HEK293 (cell line): ENCODE measurements around the gene PSMD12.

Experiments
- AEBP2 ChIP-seq: fragments of 450-650 bp; formaldehyde crosslinking; IDR thresholded peaks from 2 replicates; pipeline ENCODE4 v1.5.1; 2016; ENCODE audit warnings: missing biosample characterization, missing genetic modification characterization, borderline replicate concordance
- TCF7L2 ChIP-seq: IDR thresholded peaks from 2 replicates; pipeline ENCODE4 v1.6.1; 2011; ENCODE audit warnings: low read depth, mild to moderate bottlenecking, inconsistent platforms, low read length, moderate library complexity, borderline replicate concordance
- ZBTB10 ChIP-seq: fragments of 450-650 bp; formaldehyde crosslinking; IDR thresholded peaks from 2 replicates; pipeline ENCODE4 v1.5.1; 2016; ENCODE audit warnings: missing biosample characterization, missing genetic modification characterization
- ZBTB26 ChIP-seq: fragments of 450-650 bp; formaldehyde crosslinking; optimal IDR thresholded peaks from 2 replicates; pipeline ENCODE3; 2016; ENCODE audit warnings: missing biosample characterization, mild to moderate bottlenecking, missing genetic modification characterization
- ZBTB6 ChIP-seq: fragments of 450-650 bp; formaldehyde crosslinking; IDR thresholded peaks from 2 replicates; pipeline ENCODE4 v1.5.1; 2017; ENCODE audit warnings: missing biosample characterization, missing genetic modification characterization
- ZBTB8A ChIP-seq: fragments of 450-650 bp; formaldehyde crosslinking; IDR thresholded peaks from 2 replicates; pipeline ENCODE4 v1.5.1; 2016; ENCODE audit warnings: missing biosample characterization, missing genetic modification characterization
- ZNF121 ChIP-seq: fragments of 450-650 bp; formaldehyde crosslinking; IDR thresholded peaks from 2 replicates; pipeline ENCODE4 v1.5.1; 2016; ENCODE audit warnings: missing biosample characterization, missing genetic modification characterization
- ZNF2 ChIP-seq: fragments of 450-650 bp; formaldehyde crosslinking; IDR thresholded peaks from 2 replicates; pipeline ENCODE4 v1.5.1; 2016; ENCODE audit warnings: missing biosample characterization, missing genetic modification characterization
- ZNF280D ChIP-seq: fragments of 450-650 bp; formaldehyde crosslinking; IDR thresholded peaks from 2 replicates; pipeline ENCODE4 v1.5.1; 2016; ENCODE audit warnings: missing biosample characterization, missing genetic modification characterization
- ZNF335 ChIP-seq: fragments of 450-650 bp; formaldehyde crosslinking; conservative IDR thresholded peaks from 2 replicates; pipeline ENCODE4 v1.5.1; 2016; ENCODE audit warnings: missing biosample characterization, missing genetic modification characterization
- ZNF341 ChIP-seq: fragments of 450-650 bp; formaldehyde crosslinking; IDR thresholded peaks from 2 replicates; pipeline ENCODE4; 2016; ENCODE audit warnings: low read depth, missing biosample characterization, missing genetic modification characterization
- ZNF391 ChIP-seq: fragments of 450-650 bp; formaldehyde crosslinking; IDR thresholded peaks from 2 replicates; pipeline ENCODE4 v1.5.1; 2016; ENCODE audit warnings: low read depth, missing biosample characterization, missing genetic modification characterization, borderline replicate concordance
- ZNF416 ChIP-seq: fragments of 450-650 bp; formaldehyde crosslinking; IDR thresholded peaks from 2 replicates; pipeline ENCODE4 v1.5.1; 2016; ENCODE audit warnings: missing biosample characterization, missing genetic modification characterization
- TF ChIP-seq, protein P1 (sequence below): sonication (generic); formaldehyde crosslinking; IDR thresholded peaks from 2 replicates; pipeline ENCODE4 v1.8.1; 2022; ENCODE audit warnings: mild to moderate bottlenecking, moderate library complexity, missing genetic modification reagents
- TF ChIP-seq, protein P2 (sequence below): fragments of 450-650 bp; formaldehyde crosslinking; IDR thresholded peaks from 2 replicates; pipeline ENCODE4 v1.5.1; 2016; ENCODE audit warnings: missing biosample characterization, missing genetic modification characterization
- TF ChIP-seq, protein P3 (sequence below): fragments of 450-650 bp; formaldehyde crosslinking; IDR thresholded peaks from 2 replicates; pipeline ENCODE4 v1.5.1; 2016; ENCODE audit warnings: missing biosample characterization, missing genetic modification characterization

PSMD12 gene

GRCh38 chr17:67376737-67377487 is 10.5 kb upstream of the PSMD12 start, which contains the start of gene PITPNC1 (continued):
- no peak for TF ChIP-seq AEBP2 (tag by site-specific recombination)
- TF ChIP-seq, protein P1, sequence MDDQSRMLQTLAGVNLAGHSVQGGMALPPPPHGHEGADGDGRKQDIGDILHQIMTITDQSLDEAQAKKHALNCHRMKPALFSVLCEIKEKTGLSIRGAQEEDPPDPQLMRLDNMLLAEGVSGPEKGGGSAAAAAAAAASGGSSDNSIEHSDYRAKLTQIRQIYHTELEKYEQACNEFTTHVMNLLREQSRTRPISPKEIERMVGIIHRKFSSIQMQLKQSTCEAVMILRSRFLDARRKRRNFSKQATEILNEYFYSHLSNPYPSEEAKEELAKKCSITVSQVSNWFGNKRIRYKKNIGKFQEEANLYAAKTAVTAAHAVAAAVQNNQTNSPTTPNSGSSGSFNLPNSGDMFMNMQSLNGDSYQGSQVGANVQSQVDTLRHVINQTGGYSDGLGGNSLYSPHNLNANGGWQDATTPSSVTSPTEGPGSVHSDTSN (CRISPR knock-in tag) = peak; percentile 81; the same call in 1 of the 2 replicates
- TF ChIP-seq ZNF416 = no peak
- TF ChIP-seq ZBTB10 (tag by site-specific recombination) = no peak
- no peak for TF ChIP-seq ZNF280D (tag by site-specific recombination)
- TF ChIP-seq TCF7L2 = no peak
- TF ChIP-seq, protein P2, sequence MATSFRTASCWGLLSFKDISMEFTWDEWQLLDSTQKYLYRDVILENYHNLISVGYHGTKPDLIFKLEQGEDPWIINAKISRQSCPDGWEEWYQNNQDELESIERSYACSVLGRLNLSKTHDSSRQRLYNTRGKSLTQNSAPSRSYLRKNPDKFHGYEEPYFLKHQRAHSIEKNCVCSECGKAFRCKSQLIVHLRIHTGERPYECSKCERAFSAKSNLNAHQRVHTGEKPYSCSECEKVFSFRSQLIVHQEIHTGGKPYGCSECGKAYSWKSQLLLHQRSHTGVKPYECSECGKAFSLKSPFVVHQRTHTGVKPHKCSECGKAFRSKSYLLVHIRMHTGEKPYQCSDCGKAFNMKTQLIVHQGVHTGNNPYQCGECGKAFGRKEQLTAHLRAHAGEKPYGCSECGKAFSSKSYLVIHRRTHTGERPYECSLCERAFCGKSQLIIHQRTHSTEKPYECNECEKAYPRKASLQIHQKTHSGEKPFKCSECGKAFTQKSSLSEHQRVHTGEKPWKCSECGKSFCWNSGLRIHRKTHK (tag by site-specific recombination) = no peak
- TF ChIP-seq, protein P3, sequence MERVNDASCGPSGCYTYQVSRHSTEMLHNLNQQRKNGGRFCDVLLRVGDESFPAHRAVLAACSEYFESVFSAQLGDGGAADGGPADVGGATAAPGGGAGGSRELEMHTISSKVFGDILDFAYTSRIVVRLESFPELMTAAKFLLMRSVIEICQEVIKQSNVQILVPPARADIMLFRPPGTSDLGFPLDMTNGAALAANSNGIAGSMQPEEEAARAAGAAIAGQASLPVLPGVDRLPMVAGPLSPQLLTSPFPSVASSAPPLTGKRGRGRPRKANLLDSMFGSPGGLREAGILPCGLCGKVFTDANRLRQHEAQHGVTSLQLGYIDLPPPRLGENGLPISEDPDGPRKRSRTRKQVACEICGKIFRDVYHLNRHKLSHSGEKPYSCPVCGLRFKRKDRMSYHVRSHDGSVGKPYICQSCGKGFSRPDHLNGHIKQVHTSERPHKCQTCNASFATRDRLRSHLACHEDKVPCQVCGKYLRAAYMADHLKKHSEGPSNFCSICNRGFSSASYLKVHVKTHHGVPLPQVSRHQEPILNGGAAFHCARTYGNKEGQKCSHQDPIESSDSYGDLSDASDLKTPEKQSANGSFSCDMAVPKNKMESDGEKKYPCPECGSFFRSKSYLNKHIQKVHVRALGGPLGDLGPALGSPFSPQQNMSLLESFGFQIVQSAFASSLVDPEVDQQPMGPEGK (tag by site-specific recombination) = peak; percentile 83
- TF ChIP-seq ZBTB6 (tag by site-specific recombination) = 0 out of 2 replicates have a peak, but pooled peaks have one; percentile 7
- TF ChIP-seq ZNF121 (tag by site-specific recombination) = no peak
- TF ChIP-seq ZNF335 (tag by site-specific recombination) = peak; percentile 14
- peak; percentile 18; the same call in 1 of the 2 replicates for TF ChIP-seq ZNF391 (tag by site-specific recombination)
- peak; percentile 78 for TF ChIP-seq ZNF341 (tag by site-specific recombination)
- 0 out of 2 replicates have a peak, but pooled peaks have one; percentile 59 for TF ChIP-seq ZNF2
- peak; percentile 94 for TF ChIP-seq ZBTB26 (tag by site-specific recombination)
- TF ChIP-seq ZBTB8A = peak; percentile 47
